Fibroblast of skin of abdomen (primary cell): ENCODE results near the gene ADGRB3.
"Not testable (repeated sequence)": the region's sequence is repeated elsewhere in the genome, so short reads cannot be mapped to it uniquely, and the experiment has no call there.

Experiments
- DNase-seq: peaks from one replicate; pipeline ENCODE4 v3.0.0-alpha.2; 2013

Gene ADGRB3

GRCh38 chr6:68967549-68968300 is 332.6 kb downstream of the ADGRB3 start:
- peak; percentile 47 for DNase-seq

DNA sequence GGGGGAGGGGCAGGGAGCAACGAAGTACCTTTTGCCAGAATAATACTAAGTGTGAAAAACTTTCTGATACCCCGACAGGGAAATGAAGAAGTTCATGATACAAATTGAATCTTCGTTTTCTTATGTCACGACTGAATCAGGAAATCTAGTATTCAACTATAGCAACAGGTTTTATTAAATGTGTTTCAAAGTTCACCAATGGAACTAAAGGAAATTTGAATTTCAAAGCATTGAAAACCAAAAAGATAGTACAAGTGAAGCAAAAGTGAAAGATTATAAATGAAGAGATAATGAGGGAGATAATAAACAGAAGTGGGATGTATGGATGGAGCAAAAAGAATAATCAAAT is 333.2 kb downstream of the ADGRB3 start:
- no peak for DNase-seq

DNA sequence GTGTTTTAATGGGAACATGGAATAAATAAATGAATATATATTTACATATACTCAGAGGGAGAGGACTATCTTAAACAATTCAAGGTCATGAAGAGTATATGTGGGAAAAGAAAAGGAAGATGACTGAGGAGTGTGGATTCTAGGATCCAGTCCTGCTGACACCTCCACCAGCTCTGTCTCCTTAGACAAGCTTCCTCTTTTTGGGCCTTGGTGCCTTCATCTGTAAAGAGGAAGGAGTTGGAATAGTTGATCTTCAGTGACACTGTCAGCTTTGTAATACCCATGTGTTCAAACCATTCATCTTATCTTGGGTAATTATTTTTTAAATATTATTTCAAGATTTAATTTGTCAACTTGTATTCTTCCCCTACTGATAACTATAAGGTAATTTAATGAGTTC is 338.0 kb downstream of the ADGRB3 start:
- no peak for DNase-seq

DNA sequence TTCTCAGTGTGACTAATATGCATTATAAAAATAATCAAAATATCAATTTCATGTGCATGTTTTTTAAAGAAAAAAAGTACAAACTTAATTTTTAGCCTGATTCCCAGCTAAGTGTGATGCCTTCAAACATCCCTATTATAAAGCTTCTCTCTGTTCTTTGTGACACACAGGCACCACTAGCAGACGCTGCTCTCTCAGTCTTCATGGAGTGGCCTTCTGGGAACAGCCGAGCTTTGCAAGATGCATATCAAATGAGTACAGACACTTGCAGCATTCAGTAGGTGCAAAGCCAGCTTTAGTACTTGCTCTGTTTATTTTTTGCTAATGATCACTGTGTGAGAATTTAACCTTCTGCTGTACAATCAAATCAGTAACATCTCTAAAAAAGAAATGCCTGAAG is 340.0 kb downstream of the ADGRB3 start:
- DNase-seq, result peak; percentile 6

DNA sequence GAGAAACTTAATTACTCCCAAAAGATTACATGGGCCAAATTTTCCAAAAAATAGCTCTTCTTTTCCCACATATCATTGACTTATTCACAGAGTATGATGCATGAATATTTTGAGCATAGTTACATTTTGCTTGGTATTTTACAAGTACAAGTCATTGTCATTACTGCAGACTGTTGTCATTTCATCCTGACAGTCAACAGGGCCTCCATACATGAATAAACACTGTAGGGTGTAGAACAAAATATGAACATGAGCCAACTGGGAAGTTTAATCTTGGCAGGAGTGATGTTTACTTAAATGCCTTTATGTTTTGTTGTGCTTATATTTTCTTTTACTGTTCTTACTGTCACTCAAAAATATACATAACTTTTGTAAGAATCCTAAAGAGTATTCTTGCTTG is 340.7 kb downstream of the ADGRB3 start:
- DNase-seq, result no peak

- DNase-seq, result no peak
Measured at GRCh38 chr6:68976260-68976659, 341.2 kb downstream of the ADGRB3 start.

DNA sequence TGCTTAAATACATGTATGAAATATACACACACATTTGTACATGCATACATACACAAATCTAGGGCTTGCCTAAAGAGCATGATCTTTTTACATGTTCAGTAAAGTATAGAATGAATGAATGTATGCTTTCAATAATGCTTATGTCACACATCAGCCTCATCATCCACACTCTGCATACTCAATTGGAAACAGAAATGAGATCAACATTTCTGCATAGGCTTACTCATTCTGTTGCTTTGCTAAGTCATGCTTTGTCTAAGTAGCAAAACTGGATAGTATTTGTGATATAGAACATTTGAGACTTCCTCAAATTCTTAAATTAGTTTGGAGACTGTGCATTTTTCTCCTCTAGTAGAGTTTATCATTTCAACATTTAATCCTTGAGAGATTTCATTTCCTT is 343.3 kb downstream of the ADGRB3 start:
- DNase-seq, result peak; percentile 13

DNA sequence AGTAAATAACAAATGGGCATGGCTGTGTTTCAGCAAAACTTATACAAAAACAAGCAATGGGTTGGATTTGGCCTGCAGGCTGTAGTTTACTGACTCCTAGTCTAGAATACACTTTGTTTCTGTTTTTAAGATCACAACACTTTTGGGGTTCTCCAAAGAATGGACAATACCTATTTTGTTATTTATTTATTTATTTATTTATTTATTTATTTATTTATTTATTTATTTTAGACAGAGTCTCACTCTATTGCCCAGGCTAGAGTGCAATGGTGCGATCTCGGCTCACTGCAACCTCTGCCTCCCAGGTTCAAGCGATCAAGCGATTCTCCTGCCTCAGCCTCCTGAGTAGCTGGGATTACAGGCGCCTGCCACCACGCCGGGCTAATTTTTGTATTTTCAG is 346.6 kb downstream of the ADGRB3 start:
- DNase-seq, result not testable (repeated sequence)

DNA sequence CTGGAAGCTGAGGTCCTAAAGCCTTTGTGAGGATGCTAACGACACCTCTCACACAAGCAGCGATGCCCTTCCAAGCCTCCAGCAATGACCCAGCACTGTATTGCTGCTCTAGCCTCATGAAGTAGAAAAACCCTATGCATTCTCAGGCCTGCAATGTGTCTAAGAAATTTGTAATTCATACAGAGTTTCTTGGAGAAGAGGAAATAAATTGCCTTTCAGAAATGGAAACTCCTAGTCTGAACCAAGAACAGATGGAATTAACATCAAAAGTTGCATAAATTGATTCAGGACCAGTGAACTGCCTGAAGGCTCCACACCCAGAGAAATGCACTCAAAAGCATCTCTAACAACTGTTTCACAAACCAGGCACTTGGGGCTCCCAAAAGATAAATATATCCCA is 353.6 kb downstream of the ADGRB3 start:
- no peak for DNase-seq

DNA sequence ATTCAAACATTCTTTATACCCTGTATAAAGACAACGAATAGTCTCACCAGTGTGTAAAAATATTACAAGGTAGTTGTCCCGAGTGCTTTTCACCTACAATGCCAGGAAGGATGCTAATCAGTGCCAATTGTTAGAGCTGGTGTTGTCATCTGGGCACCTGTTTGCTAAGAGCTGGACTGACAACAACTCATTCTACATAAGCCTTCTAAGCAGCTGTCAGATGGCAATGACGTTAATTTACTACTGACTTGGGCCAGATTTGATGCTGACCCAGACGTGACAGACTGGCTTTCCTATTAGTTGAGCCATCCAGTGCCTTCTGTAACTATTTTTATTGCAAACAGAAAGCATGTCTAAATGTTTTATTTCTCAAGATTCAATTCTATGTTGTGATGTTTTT is 355.2 kb downstream of the ADGRB3 start:
- no peak for DNase-seq

GRCh38 chr6:68993911-68994310 is 358.8 kb downstream of the ADGRB3 start:
- no peak for DNase-seq

DNA sequence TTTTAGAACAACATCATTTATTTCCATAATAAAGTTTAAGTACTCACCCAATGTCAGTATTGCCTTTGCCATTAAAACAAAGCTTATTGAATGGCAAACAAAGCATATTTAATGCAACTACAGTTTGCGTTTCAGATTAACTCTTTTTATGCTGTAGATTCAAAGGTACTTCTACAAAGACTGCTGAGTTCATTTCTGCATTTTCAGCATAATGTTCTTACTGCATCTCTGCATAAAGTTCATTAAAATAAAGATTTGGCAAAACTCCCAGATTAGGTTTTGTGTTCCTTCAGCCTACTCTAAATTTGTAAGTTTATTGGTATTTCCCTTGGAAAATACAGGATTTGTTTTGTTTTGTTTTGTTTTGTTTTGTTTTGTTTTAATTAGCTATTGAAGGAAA is 359.4 kb downstream of the ADGRB3 start:
- DNase-seq, result no peak

GRCh38 chr6:69005199-69005598 is 370.1 kb downstream of the ADGRB3 start:
- DNase-seq, result peak; percentile 38

DNA sequence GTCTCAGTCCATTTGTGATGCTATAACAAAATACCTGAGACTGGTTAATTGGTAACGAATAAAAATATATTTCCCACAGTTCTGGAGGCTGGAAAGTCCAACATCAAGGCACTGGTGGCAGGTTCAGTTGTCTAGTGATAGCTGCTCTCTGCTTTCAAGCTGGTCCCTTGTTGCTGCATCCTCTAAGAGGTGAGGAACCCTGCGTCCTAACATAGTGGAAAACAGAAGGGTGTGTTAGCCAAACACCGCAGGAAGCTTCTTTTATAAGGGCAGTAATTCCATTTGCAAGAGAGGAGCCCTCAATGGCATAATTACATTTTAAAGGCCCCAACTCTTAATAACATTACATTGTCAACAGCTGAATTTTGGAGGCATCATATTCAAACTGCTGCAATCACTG is 372.7 kb downstream of the ADGRB3 start:
- no peak for DNase-seq

- no peak for DNase-seq
Measured at GRCh38 chr6:69012211-69012610, 377.1 kb downstream of the ADGRB3 start.

GRCh38 chr6:69012876-69013275 is 377.8 kb downstream of the ADGRB3 start:
- DNase-seq, result no peak

GRCh38 chr6:69018906-69019305 is 383.8 kb downstream of the ADGRB3 start:
- DNase-seq, result no peak

- DNase-seq, result peak; percentile 72
Measured at GRCh38 chr6:69019832-69020231, 384.8 kb downstream of the ADGRB3 start.

GRCh38 chr6:69022993-69023392 is 387.9 kb downstream of the ADGRB3 start:
- peak; percentile 66 for DNase-seq

GRCh38 chr6:69026243-69026642 is 391.2 kb downstream of the ADGRB3 start:
- DNase-seq, result peak; percentile 69

DNA sequence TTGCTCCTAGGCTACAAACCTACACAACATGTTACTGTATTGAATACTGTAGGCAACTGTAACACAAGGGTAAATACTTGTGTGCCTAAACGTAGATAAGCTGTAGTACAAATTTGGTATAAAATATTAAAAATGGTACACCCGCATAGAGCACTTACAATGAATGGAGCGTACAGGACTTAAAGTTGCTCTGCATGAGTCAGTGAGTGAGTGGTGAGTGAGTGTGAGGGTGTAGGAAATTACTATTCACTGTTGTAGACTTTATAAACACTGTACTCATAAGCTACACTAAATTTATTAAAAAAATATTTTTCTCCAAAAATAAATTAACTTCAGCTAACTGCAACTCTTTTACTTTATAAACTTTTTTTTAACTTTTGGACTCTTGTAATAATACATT is 391.6 kb downstream of the ADGRB3 start:
- peak; percentile 17 for DNase-seq

- DNase-seq, result peak; percentile 17
Measured at GRCh38 chr6:69027861-69028260, 392.8 kb downstream of the ADGRB3 start.

DNA sequence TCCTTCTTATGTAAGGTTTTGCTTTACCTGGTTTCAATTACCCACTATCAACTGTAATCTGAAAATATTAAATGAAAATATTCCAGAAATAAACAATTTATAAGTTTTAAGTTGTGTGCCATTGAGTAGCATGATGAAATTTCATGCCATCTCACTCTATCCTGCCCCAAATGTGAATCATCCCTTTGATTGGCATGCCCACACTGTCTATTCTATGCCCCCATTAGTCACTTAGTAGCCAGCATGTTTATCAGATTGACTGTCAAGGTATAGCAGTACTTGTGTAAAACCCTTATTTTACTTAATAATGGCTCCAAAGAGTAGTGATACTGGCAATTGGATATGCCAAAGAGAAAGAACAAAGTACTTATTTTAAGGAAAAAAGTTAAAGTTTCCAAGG is 403.8 kb downstream of the ADGRB3 start:
- DNase-seq, result no peak

DNA sequence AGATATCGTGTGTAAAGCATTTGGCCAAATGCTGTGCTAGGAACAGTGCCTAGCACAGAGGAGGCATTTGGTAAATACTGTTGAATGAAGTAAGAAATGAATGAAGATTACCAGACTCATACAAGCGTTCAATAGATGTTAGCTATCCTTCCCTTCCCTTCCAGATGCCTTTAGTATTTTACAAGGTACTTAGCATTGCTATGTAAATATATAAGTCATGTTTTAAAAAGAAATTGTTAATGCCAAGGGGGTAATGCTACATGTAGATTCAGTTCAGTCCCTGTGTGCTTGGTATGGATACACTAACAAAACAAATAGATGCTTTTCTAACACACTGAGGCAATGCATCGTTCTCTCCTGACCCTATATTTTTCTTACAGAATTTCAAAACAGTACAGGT is 407.2 kb downstream of the ADGRB3 start:
- no peak for DNase-seq

DNA sequence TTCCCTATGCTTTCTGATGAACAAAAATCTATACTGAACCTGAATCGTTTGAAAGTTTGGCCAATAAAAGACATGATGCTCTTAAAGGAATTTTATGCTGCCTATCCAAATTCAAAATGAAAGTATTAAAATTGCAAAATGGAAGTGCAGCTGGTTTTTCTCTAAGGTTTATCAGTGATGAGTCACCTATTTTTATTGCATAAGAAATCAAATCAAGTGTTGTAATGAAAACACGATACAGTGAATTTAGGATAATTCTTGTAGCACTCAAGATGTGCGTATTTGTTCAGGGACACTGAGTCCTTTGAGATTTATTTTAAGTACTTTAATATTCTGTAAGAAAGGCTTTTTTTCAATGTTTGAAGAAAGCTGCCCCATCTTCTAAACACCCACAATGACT is 409.5 kb downstream of the ADGRB3 start:
- no peak for DNase-seq
